ENCODE data around the gene APPL2.

Gene APPL2, protein sequence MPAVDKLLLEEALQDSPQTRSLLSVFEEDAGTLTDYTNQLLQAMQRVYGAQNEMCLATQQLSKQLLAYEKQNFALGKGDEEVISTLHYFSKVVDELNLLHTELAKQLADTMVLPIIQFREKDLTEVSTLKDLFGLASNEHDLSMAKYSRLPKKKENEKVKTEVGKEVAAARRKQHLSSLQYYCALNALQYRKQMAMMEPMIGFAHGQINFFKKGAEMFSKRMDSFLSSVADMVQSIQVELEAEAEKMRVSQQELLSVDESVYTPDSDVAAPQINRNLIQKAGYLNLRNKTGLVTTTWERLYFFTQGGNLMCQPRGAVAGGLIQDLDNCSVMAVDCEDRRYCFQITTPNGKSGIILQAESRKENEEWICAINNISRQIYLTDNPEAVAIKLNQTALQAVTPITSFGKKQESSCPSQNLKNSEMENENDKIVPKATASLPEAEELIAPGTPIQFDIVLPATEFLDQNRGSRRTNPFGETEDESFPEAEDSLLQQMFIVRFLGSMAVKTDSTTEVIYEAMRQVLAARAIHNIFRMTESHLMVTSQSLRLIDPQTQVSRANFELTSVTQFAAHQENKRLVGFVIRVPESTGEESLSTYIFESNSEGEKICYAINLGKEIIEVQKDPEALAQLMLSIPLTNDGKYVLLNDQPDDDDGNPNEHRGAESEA

DNA sequence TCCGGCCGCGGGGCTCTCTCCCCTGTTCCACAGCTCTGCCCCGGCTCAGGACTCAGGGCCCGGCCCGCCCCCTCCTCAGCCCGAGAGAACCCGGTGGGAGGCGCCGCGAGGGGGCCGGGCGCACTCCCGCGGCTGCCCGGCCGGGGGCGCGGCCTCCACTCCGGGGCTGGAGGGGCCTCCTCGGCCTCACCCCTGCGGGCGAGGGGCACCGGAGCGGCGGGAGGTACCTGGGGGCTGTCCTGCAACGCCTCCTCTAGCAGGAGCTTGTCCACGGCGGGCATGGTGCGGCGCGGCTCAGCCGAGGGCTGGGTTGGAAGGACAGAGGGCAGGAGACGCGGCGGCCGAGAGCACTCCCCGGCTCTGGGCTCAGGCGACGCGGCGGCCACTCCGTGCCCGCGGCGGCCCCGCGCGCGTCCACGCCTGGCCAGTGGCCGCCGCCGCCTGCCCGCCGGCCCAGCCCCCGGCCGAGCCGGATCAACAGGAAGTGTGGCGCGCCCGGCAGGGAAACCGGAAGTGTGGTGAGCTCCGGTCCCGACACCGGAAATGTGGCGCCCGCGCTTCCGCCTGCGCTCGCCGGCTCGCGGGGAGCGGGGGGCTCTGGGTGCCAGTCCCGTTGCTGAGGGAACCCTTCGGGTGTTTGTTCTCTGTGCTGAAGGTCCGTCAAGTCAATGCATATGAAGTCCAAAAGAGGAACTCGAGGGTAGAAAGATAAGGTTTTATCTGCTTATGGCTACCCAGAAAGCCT lies at the start of gene APPL2:
Gene APPL2, minus strand, starts transcription at position 443 of the 745 bp plus-strand sequence. Its CDS starts 162 bp downstream, at position 281.
- CTCF ChIA-PET = interaction anchor here (0.8 to 2.0 kb wide), 8 partner anchors 9 to 149 kb away, joined by 3 to 8 read pairs (median 4); no protein-coding TSS in a partner anchor
- H3K4me3 ChIP-seq (ENCODE audit: low read depth, low read length) = peak within 1 kb of the TSS; percentile 78
- DNase-seq (ENCODE audit: low read depth, low spot score) = no peak
- TF ChIP-seq, protein P1, sequence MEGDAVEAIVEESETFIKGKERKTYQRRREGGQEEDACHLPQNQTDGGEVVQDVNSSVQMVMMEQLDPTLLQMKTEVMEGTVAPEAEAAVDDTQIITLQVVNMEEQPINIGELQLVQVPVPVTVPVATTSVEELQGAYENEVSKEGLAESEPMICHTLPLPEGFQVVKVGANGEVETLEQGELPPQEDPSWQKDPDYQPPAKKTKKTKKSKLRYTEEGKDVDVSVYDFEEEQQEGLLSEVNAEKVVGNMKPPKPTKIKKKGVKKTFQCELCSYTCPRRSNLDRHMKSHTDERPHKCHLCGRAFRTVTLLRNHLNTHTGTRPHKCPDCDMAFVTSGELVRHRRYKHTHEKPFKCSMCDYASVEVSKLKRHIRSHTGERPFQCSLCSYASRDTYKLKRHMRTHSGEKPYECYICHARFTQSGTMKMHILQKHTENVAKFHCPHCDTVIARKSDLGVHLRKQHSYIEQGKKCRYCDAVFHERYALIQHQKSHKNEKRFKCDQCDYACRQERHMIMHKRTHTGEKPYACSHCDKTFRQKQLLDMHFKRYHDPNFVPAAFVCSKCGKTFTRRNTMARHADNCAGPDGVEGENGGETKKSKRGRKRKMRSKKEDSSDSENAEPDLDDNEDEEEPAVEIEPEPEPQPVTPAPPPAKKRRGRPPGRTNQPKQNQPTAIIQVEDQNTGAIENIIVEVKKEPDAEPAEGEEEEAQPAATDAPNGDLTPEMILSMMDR (IDR thresholded peaks at IDR 0.05; ENCODE audit: insufficient read depth, low read length, missing control alignments) = no peak
- POLR2A ChIA-PET = interaction anchor here (1.3 to 3.1 kb wide), 5 partner anchors 9 to 147 kb away, joined by 3 to 17 read pairs (median 8); no protein-coding TSS in a partner anchor

DNA sequence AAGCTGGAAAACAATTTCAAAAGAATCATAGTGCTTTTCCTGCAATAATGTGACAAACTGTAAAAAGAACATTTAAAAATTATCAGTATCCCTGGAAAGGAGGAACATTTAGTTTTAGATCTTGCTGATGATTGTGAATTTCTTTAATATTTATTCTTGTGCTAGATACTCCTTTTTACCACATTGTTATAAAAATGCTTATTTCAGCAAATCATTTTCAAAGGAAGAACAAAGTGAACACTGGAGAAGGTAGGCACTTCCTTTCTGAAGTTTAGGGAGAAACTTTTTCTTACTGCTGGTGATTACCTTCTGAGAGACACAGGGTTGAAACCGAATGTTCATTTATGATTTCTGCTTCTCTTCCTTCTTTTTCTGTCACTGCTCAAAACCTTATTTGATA lies 49.4 kb upstream of the APPL2 start:
- DNase-seq (ENCODE audit: low read depth, low spot score) = no peak
- no peak overlapping the region for H3K4me3 ChIP-seq (ENCODE audit: low read depth, low read length)
- TF ChIP-seq, protein P1 (IDR thresholded peaks at IDR 0.05; ENCODE audit: insufficient read depth, low read length, missing control alignments) = no peak
- CTCF ChIA-PET = interaction anchor here (0.7 to 2.2 kb wide), 5 partner anchors 8 to 25 kb away, joined by 3 to 9 read pairs (median 5); no protein-coding TSS in a partner anchor
- POLR2A ChIA-PET = no interaction called here

DNA sequence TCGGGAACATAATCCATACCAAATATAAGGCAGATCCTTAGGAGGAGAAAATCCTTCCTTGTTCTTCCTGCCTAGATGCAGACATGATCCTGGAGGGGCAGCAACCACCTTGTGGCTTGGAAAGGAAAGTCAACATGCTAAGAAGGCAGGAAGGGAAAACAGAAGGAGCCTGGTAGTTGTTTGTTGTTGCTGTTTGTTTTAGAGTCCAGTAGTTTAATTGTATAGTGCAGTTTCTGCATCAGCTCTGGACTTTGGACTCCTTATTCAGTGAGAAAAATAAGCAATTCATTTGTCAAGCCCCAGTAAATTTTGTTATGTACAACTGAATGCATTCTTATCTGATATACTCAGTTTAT lies 45.7 kb upstream of the APPL2 start:
- no peak overlapping the region for H3K4me3 ChIP-seq (ENCODE audit: low read depth, low read length)
- TF ChIP-seq, protein P1 (IDR thresholded peaks at IDR 0.05; ENCODE audit: insufficient read depth, low read length, missing control alignments) = no peak
- ChIA-PET POLR2A (no interaction called here), CTCF (interaction anchor here (1.3 kb wide), 1 partner anchor 12 kb away, joined by 3 read pairs; no protein-coding TSS in a partner anchor)
- DNase-seq (ENCODE audit: low read depth, low spot score) = no peak

DNA sequence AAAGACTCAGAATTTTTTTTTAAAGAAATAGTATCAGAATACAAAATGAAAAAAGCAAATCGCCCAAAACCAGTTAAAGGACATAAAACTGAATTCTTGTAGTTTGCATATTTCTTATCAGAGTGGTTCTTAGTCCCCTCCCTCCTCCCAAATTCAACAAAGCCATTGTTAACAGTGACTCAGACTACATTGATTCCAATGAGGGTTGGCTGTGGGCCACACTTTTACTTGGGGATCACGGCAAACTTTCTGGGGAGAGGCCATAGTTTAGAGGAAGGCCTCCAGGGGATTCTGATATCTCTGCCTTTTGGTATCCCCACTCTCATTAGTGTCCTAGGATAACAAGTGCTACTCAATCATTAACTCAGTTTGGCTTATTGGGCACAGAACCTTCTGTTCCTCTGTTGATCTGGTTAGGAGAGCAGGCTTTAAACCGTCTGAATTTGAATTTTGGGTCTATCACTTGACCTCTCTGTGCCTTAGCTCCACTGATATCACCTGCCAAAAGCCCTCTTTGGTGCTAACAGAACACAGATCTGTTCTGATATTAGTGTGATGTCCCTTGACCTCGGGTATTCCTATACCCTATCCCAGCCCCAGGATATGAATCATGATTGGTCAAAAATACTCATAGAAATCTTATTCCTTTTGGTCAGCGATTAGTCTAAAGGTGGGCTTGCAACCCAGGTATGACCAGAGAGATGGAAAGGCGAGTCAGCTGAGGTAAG lies 45.2 kb upstream of the APPL2 start:
- DNase-seq (ENCODE audit: low read depth, low spot score) = no peak
- TF ChIP-seq, protein P1 (IDR thresholded peaks at IDR 0.05; ENCODE audit: insufficient read depth, low read length, missing control alignments) = no peak
- no peak overlapping the region for H3K4me3 ChIP-seq (ENCODE audit: low read depth, low read length)
- CTCF ChIA-PET = interaction anchor here (1.3 kb wide), 1 partner anchor 12 kb away, joined by 3 read pairs; no protein-coding TSS in a partner anchor
- POLR2A ChIA-PET = no interaction called here

DNA sequence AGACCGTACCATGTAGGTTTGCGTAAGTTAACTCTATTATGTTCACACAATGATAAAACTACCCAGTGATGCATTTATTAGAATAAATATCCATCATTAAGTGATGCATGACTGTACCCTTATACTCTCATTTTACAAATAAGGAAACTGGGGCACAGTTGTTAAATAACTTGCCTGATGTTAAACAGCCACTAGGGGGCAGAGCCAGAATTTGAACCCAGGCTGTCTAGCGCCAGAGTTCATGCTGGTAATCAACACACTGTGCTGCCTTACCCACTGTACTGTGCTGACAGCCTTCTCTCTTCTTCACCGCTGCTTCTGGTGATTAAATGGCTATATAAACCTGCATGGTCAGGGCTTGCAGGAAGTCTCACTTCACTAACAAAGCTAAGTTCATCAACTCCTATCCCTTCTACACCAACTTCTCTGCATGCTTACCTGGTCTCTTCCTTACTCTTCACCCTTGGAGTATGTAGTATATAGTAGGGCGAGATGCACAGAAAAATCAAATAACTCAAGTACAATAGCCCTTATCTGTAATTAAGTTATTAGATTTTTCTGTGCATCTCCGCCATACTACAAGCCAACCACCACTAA lies 43.6 kb upstream of the APPL2 start:
- DNase-seq (ENCODE audit: low read depth, low spot score) = no peak
- TF ChIP-seq, protein P1 (IDR thresholded peaks at IDR 0.05; ENCODE audit: insufficient read depth, low read length, missing control alignments) = peak; percentile 39
- no peak overlapping the region for H3K4me3 ChIP-seq (ENCODE audit: low read depth, low read length)
- ChIA-PET CTCF (interaction anchor here (0.6 to 1.2 kb wide), 9 partner anchors 8 to 105 kb away, joined by 3 to 6 read pairs (median 4); no protein-coding TSS in a partner anchor), POLR2A (no interaction called here)

Measured in AG04449 (cell line).